PC-9 (cell line): ENCODE measurements around the gene PLCL2.

ENCODE experiments used
- EZH2 ChIP-seq: fragments of 200-600 bp; sonication (generic); IDR thresholded peaks from 2 replicates; pipeline ENCODE4 v1.8.0; 2017; ENCODE audit warnings: antibody characterized with exemption, low read depth
- TF ChIP-seq, protein P1 (sequence below): fragments of 200-600 bp; sonication (generic); conservative IDR thresholded peaks from 2 replicates; pipeline ENCODE4 v1.6.1; 2017; ENCODE audit warnings: mixed run types, antibody characterized with exemption, mild to moderate bottlenecking, moderate library complexity

DNA sequence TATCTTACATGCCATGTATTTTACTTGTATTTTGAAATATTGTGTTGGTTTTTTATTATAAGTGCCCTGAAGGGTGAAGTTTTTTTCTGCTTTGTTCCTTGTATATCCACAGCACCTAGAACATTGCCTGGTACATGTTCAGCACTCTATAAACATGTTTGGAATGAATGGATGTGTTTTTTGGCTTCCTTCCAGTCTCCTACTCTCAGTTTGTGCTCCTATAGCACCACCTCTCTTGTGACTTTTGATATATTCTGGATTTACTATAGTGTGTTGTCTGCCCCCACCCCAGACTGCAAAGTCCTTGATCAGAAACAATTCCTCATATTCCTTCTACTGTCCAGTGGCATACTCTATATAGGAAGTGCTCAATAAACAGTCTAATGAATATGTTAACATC is 60.6 kb downstream of the PLCL2 start:
- TF ChIP-seq, protein P1, sequence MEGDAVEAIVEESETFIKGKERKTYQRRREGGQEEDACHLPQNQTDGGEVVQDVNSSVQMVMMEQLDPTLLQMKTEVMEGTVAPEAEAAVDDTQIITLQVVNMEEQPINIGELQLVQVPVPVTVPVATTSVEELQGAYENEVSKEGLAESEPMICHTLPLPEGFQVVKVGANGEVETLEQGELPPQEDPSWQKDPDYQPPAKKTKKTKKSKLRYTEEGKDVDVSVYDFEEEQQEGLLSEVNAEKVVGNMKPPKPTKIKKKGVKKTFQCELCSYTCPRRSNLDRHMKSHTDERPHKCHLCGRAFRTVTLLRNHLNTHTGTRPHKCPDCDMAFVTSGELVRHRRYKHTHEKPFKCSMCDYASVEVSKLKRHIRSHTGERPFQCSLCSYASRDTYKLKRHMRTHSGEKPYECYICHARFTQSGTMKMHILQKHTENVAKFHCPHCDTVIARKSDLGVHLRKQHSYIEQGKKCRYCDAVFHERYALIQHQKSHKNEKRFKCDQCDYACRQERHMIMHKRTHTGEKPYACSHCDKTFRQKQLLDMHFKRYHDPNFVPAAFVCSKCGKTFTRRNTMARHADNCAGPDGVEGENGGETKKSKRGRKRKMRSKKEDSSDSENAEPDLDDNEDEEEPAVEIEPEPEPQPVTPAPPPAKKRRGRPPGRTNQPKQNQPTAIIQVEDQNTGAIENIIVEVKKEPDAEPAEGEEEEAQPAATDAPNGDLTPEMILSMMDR = no peak
- no peak for TF ChIP-seq EZH2
